GM03348 (cell line): ENCODE data around the gene MED10.

Experiments used
- DNase-seq: peaks from one replicate; pipeline ENCODE4 v3.0.0; 2012; ENCODE audit warnings: low spot score

Gene MED10

DNA sequence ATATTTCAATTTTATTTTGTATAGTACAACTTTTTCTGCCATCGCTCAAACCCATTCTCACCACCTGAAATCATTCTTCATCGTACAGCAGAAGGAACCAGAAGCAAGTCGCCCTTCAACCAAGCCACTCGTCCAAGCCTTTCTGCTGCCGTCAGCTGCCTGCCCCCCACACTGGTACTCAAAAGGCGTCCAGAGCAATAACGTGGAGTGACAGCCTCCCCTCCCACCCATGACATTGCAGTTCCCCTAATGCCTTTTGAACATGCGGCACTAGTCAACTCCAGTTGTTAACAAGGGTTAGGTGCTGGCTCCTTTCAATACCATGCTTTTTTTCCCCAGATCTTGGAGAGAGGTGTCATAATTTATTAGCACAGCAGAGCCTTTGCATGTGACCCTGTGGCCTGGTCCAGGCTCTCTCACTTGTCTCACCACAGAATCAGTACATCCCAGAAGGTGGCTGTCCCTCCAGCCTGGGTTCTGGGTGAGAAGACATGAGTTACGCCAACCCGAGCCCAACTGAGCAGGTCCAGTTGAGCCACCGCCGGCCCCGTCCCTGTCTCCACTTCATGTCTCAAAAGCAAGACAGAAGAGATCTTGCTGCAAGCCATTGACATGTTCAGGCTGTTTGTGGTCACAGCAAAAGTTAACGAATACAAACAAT lies 20.4 kb upstream of the MED10 start:
- DNase-seq, result no peak

DNA sequence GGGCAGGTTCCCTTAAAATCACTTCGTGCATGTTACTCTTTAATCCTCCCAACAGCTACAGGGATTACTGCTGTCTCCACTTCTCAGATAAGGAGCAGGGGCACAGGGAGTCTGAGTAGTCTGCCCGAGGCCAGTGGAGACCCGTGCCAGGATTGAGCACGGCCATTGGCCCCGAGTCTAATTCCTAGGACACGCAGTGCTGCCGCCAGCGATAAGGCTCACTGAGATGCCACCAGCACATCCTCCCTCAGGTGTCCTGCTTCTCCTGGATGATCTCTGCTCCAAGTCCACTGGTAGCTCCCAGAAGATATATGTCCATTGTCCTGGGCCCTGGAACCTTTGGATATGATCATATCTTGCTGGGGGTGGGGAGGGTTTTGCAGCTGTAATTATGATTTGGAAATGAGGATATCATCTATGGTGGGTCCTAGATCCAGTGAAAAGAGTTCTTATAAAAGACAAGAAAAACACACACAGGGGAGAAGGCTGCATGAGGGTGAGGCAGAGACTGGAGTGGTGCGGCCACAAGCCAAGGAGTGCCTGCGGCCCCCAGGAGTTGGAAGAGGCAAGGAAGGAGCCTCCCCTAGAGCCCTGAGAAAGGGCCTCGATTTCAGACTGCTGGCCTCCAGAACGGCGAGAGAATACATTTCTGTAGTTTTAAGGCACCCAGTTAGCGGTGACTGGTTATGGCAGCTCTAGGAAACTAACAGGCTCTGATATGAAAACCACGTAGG lies 19.4 kb upstream of the MED10 start:
- DNase-seq, result no peak

DNA sequence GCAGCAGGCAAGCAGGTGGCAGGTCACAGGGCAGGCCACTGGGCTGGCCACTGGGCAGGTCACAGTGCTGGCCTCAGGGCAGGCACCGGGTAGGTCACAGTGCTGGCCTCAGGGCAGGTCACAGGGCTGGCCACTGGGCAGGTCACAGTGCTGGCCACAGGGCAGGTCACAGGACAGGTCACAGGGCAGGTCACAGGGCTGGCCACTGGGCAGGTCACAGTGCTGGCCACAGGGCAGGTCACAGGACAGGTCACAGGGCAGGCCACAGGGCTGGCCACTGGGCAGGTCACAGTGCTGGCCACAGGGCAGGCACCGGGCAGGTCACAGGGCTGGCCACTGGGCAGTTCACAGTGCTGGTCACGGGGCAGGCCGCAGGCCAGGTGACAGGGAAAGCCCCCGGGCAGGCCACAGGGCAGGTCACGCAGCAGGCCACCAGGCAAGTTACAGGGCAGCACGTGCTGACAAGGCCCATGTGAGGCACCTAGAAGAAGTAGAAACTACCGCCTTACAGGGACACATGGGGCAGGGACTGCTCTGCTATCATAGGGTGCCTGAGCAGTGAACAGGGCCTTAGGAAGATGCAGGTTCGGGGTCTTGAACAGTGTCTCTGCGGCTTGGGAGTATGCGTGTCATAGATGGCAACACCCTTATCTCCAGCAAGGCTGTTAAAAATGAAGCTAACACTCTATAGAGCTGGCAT lies 18.6 kb upstream of the MED10 start:
- DNase-seq, result no peak

DNA sequence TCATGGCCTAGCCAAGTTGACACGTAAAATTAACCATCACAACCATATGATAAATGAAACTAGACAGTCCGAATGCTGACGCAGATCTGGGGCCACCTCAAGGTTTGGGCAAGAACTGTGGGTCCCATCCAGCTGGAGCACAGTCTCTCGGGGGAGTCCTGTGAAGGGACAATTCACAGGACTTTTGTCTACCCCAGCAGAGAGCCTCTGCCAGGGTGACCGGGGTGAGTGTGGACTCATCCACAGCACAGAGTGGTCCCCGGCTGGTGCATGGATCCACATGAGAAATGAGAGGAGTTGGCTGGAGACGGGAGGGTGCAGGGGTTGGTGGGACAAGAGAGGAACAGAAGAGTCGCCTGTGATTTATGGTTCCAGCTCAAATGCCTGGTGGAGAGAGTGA lies 17.7 kb upstream of the MED10 start:
- no peak for DNase-seq

DNA sequence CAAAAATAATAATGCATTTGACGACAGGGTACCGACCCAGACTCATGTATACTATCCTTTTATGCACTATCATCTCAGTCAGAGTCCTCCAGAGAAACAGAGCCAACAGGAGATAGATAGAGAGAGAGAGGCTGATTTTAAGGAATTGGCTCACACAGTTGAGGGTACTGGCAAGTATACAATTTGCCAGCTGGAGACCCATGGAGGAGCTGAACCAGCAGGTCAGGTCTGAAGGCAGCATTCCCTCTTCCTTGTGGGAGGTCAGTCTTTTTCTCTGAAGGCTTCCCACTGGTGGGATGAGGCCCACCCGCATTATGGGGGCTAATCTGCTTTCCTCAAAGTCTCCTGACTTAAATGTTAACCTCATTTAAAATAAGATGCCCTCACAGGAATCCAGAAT lies 17.3 kb upstream of the MED10 start:
- DNase-seq, result no peak

DNA sequence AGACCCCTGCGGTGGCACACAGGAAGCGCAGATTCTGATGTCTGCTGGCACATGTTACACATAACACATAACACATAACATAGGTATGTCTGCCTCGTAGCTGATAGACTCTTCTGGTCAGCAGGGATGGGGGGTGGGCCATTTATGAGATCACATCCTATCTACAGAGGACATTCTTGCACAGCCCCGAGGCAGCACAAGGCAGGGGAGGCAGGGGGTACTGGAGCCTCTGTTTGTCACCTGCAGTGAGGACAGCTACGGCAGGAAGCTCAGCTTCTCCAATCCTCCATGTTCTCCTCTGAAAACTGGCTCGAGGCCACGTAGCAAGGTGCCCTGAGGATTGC lies 16.7 kb upstream of the MED10 start:
- DNase-seq, result no peak

DNA sequence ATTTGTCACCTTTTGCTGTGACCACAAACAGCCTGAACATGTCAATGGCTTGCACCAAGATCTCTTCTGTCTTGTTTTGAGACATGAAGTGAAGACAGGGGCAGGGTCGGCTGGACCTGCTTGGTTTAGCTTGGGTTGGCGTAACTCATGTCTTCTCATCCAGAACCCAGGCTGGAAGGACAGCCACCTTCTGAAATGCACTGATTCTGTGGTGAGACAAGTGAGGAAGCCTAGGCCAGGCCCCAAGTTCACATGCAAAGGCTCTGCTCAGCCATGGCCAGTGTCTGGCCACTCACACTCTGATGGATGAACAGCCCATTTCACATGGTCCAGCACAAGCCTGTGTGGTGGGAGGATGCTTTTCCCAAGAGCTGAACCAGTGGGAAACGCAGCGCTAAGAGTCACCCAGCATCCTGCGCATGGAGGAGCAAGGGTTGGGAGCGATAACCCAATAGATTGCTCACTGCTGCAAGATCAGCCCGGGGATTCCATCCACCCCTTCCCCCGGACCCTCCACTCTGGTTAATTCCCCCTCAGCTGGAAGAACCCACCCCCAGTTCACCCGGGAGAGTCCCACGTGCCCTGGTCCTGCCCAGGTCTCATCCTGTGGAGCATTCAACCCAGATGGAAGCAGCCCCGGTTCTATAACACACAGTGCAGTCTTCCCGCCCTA lies 16.2 kb upstream of the MED10 start:
- DNase-seq, result no peak

DNA sequence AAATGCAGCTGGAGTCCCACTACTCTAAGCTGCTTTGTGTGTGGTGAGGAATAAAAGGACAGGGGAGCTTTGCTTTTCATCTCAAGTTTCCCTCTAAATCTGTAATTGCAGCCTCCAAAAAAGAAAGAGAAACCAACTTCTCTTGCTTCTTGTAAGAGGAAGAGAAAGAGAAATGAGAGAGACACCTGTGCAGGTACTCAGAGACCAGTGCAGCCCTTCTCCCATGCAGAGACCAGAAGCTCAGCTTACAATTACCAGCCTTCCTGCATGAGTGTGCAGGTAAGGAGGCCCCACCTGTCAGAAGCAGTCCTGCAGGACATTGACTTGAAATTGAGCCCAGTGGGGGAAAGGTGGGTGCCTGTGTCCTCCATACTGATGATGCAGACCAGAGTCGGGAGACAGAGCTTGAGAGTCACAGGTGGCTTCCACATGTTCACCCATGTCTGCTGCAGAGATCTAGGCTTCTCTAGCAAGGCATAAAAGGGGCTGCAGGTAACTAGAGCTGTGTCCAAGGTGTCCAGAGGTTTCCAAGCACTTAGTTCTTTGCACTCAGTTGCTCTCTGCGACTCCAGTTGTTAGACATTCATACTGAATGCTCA lies 15.3 kb upstream of the MED10 start:
- no peak for DNase-seq

DNA sequence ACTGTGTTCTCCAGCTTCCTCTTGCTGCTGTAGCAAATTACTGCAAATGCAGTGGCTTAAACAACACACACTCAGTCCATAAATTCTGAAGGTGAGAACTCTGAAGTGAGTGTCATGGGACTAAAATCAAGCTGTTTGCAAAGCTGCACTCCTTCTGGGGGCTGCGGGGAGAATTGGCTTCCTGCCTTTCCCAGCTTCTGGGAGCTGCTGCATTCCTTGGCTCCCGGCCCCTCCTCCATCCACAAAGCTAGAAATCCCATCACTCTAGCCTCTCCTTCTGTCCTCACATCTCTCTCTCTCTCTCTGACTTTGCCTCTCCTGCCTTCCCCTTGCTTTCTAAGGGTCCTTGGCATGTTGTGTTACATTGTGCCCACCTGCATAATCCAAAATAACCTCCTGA lies 14.2 kb upstream of the MED10 start:
- no peak for DNase-seq

DNA sequence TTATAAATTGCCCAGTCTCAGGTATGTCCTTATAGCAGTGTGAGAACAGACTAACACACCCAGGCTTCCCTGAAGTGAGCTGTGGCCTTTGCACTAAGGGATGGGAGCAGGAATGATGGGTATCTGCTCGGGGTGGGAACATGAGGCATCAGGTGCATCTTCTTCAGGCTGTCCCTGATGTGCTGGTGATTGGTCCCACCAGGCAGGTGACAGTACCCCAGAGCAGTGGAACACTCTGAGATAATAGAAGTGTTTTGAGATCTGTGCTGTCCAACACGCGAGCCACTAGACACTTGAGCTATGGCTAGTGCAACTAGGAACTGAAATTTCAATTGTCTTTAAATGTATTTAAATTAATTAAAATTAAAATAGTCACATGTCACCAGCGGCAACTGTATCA lies 12.8 kb upstream of the MED10 start:
- DNase-seq, result no peak

DNA sequence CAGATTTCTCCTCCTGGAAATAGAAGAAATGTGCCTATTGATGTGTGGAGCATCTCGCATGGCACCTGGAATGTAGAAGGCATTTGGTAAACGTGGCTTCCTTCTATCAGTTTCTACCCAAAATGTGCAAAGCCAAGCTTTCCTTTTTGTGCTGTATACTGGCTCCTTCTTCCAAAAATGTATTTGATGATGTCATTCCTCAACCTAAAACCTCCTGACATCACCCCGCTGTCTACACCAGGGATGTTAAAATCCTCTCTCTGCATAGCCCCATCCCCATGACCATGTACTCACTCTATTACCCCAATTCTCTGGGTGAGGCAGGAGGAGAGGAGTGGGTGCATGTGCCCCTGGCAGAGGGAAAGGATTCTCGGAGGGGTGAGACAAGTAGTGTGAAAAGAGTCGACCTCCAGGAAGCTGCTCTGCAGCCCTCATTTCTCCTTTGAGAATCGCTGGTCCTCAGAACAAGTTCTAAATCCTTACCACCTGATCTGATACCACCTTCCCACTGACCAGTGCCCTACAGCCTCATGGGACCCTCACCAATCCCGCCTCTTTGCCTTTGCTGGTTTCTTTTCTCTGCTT lies 11.7 kb upstream of the MED10 start:
- DNase-seq, result no peak

DNA sequence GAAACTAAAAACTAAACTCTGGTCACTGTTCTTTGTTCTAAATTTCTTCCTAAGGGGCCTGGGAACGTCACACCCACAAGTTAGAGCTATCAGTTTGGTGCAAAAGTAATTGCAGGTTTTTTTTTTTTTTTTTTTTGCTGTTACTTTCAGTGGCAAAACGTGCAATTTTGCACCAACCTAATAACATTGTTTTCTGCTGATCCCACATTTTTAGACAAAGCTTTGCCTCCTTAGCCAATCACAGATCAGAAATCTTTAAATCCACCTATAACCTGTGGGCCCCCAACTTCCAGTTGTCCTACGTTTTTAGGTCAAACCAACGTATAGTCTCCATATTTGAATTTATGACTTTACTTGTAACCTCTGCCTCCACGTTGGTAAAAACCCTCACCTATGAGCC lies 11.1 kb upstream of the MED10 start:
- DNase-seq, result no peak

DNA sequence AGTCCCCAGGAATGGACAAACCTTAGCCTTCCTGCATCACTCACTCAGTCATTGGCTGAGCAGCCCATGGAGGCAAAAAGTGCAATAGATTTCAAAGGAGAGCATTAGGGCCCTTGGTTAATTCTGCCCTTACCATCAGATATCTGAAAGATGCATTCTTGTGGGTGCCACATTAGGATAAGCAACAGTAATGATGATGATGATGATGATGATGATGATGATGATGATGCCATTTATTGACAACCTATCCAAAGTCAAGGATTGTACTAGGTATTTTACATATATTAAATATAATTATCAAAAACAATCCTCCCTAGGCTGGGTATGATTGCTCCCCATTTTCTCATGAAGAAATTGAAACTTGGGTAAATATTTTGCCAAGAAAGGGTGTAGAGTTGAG lies 9.6 kb upstream of the MED10 start:
- DNase-seq, result no peak

DNA sequence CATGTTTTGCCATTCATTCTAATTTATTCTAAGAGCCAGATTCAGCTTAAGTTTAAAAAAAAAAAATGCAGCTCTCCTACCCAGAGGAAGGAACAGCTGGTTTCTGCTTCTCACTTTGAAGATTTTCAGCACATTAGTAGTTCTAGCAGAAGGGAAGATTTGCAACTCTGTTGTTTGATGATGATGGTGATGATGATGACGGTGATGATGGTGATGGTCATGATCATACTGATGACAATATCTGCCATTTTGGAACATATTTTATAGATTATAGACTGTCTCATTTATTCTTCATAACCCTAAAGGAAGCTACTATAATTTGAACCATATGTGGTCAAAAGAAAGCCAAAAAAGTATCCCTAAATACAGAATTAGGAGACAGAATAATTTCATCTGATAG lies 7.9 kb upstream of the MED10 start:
- no peak for DNase-seq

DNA sequence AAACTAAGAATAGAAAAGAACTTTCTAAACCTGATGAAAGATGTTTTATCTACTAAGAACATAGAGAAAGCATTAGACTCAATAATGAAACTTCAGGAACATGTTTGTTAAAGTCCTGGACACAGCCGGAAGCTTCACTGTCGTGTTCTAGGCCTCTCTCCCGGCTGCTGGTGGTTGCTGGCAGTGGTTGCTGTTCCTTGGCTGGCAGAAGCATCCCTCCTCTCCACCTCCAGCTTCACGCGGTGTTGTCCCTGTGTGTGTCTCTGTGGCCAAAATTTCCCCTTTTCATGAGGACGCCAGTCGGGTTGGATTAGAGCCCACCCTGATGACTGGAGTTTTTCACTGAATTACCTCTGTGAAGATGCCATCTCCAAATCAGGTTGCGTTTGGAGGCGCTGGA lies 6.5 kb upstream of the MED10 start:
- no peak for DNase-seq

DNA sequence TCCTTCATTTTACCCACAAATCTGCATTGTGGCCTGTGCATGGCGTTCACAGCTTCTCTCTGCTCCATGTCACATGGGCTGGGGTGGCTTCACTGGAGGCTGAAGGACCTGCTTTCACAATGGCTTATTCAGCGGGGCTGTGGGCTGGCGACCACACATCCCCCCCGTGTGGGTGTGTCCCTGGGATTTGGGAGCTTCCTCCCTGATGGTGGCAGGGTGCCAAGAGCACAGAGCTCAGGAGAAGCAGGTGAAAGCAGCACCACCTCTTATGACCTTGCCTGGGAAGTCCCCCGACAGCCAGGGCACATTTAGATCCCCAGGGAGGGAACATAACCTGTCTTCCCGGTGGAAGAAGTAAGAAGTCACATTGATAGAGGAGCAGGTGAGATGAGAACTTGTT lies 5.0 kb upstream of the MED10 start:
- no peak for DNase-seq

DNA sequence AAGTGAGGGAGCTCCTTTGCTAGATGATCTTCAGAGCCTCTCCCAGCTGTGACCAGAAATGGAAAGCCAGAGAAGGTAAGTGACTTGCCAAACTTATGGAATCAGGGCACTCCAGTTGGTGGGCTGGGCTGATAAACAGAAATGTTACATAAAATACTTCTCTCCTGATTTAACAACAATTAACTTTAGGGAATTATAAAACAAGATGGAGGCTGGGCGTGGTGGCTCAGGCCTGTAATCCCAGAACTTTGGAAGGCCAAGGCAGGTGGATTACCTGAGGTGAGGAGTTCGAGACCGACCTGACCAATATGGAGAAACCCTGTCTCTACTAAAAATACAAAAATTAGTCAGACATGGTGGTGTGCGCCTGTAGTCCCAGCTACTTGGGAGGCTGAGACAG lies 899 bp upstream of the MED10 start:
- no peak for DNase-seq

DNA sequence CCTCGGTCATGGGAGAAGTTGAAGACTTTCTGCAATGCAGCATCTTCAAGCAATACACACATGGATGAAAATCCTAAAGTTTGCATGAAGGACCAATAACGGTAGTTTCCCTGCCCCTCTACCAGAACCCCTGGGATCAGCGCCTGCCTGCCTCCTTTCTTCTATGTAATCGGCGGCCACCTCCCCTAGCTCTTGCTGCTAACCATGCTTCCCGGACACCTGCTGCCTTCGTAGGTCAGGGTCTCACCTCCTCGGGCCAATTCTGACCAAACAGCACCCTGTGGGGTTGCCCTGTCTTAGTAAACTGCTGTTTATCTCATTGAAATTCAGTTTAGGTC lies 388 bp upstream of the MED10 start:
- DNase-seq, result no peak

DNA sequence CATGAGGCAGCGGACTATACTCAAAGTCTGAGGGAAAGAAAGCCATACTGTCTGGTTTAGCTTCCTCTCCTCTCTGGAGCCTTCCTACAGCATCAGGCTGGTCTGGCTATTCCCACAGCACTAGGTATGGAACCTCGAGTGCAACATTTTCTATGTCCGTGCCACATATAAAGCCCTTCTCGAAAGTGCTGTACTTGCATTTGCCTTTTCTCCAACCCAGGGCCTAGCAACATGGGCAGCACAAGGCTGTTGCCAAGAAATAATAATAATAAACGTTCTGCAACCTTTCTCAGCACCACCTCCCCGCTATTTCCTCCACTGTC lies 804 bp downstream of the MED10 start:
- DNase-seq, result no peak

DNA sequence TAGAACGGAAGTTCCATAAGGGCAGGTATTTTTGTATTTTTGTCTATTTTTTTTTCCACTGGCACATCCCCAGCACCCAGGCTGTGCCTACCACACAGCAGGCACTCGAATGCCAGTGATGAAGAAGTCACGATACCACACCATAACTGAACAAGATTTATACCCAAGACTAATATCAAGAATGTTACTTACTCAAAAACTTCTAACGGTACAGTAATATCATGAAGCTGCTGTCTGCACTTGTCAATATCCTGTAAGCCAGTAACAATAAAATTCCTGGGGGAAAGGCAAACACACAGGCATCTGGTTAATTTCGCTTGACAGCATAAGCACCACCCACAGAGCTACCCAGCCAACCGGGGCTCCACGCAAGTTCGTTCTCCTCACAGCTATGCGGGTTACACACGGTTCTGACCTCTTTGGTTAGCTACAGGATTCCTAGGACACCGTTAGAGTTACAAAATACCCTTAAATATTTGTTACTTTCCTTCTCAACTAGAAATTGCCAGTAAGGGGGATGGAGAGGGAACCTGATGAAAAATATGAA lies 1.3 kb downstream of the MED10 start:
- DNase-seq, result peak; percentile 31

DNA sequence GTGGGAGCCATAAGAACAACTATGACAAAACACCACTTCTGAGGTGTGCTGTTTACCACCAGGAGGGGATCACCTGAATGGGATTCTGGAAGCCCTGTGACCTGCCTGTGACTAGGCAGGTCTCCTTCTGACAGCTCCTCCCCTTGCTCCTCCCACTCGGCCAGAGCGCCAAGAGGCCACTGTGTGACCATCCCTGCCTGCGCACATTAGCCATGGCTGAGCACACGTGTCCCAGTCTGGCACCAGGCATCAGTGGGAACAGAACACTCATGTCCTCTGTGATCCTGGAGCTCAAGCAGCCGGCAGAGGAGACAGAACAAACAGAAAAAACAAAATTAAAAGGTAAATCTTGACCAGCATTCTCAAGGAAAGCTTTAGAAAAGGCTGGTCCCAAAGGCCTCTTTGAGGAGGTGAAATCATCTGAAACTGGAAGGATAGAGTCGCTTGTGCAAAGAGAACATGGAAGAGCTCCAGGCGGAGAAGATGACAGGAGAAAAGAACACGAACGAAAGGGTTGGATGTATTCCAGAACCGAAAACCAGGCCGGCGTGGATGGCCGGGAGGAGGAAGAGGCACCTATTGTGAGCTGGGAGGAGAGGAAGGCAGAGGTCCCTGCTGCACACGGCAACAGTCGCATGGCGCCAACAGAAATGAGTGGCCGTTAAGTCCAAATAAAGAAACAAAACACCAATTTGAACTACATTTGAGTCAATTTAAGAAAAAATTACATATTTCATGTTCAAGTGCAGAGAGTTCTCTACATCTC lies 5.1 kb downstream of the MED10 start:
- no peak for DNase-seq
